HG03439 (cell line): ENCODE measurements around the gene DCLK1.

Experiments
- ATAC-seq: cut with Tn5 transposase; IDR thresholded peaks from one replicate; pipeline ENCODE4 v1.9.1; 2021; ENCODE audit warnings: mild to moderate bottlenecking, moderate library complexity; ENCODE audit not compliant: unreplicated experiment

Gene DCLK1

DNA sequence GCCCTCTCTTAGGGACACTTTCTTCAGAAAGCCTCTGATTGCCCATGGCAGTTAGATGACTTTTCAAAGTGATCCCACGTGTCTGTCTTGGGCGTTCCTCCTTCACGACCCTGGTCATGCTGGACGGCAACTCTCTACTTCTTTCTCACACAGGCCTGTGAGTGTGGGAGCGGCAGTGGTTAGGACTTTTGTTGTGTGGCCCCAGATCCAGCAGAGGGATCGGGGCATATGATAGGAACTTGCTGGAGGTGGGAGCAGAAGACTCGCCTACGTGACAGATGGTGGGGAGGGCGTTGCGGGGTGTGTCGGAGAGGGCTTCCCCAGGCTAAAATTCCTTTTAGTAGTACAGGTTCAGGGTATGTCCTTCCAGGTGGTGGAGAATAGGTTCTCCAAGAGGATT lies 365.2 kb downstream of the DCLK1 start:
- no peak for ATAC-seq

GRCh38 chr13:35765366-35765765 lies 365.8 kb downstream of the DCLK1 start:
- ATAC-seq, result no peak

GRCh38 chr13:35764326-35765015 lies 366.7 kb downstream of the DCLK1 start:
- no peak for ATAC-seq

DNA sequence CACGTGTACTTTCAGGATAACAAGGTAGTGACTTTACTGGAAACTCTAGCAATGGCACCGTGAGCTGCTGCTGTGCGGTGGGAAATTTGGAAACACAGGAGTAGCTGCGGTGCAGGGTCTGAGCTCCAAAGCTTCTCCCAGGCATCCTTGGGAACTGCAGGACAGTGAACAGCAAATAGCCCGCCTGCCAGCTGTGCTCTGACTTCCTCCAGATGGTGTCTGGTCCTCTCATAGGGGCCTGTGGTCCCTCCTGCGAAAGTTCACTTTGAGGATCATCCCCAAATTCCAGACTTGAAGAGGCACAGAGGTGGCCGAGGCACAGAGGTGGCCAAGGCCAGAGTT lies 367.4 kb downstream of the DCLK1 start:
- ATAC-seq, result no peak

GRCh38 chr13:35763060-35763781 lies 368.0 kb downstream of the DCLK1 start:
- no peak for ATAC-seq

- no peak for ATAC-seq
Measured at GRCh38 chr13:35761440-35762252, 369.5 kb downstream of the DCLK1 start.

DNA sequence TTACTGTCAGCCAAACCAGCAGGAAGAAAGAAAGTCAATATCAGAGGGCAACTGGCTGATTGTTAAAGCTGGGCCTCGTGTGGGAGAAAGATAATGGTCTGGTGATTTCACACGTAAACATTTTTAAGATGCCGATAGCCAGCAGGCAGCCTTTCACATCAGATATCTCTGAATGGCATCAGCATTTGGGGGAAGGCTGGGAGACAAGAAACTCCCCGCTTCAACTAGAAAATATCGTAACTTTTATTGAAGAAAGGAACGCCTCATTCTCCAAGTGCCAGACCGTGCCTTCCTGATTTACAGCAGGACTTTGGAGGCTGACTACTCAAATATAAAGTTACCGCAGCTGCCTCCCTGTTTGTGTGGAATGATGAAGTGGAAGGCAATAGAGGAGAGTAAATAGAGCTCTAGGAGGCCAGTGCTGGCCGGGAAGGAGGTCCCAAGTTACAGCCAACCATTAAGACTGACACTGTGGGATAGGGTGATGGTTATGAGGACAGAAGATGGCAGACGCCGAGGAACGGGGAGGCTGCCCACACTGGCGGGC lies 370.4 kb downstream of the DCLK1 start:
- ATAC-seq, result no peak

GRCh38 chr13:35747594-35747993 lies 383.6 kb downstream of the DCLK1 start:
- ATAC-seq, result no peak

DNA sequence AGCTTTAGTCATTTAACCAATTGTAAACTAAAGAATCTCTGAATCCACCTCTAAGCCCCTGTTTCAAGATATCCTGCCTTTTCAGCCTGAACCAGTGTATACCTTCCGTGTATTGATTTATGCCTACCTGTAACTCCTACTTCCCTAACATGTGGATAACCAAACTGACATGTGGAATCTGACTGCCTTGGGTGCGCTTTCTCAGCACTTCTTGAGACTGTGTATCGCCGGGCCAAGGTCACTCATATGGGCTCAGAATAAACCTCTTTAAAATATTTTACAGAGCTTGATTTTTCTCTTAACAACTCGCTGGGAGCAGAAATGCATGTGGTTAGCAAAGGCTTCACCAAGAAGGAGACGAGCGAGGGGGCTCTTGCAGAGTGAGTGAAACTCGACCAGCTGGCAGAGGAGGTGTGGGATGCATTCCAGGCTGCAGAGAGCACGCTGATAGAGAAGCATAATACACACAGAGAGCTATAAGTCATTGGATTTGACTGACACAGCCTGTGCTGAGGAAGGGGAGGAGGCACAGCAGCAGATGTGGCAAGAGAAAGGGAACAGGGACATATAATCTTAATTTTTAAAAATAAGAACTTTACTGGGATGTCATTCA lies 386.5 kb downstream of the DCLK1 start:
- no peak for ATAC-seq

GRCh38 chr13:35744144-35744543 lies 387.0 kb downstream of the DCLK1 start:
- ATAC-seq, result no peak

DNA sequence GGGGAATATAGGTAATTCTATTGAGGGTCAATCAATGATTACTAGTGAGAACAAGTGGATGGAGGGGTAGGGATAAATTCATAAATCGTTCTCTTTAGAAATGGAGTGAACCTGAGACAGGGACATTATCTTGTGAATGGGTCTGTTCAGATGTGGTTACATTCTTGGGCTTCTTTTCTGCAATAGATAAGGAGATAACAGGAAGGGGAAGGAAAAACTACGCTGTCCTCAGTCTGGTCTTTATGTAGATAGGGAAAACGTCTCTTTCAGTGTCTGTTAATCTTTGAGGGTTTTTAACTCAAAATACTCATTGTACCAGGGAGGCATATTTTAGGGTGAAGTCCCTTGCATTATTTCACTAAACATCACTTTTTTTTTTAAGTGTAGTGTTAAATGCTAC lies 388.0 kb downstream of the DCLK1 start:
- ATAC-seq, result no peak

- no peak for ATAC-seq
Measured at GRCh38 chr13:35741657-35742056, 389.5 kb downstream of the DCLK1 start.

DNA sequence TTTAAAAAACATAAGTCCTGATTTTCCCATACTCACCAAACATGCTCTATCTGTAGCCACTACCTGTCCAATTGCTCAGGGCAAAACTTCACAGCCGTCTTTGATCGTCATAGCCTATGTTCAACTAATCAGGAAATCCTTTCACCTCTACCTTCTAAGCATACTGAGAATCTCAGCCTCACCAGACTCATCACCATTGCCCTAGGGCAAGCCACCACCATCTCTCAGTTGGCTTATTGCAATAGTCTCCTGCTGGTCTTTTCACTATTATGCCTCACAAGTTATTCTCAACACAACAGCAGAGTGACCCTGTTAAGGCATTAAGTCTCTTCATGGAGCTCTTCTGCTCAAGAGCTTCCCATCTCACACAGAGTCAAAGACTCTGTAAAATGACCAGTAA lies 394.3 kb downstream of the DCLK1 start:
- ATAC-seq, result no peak

DNA sequence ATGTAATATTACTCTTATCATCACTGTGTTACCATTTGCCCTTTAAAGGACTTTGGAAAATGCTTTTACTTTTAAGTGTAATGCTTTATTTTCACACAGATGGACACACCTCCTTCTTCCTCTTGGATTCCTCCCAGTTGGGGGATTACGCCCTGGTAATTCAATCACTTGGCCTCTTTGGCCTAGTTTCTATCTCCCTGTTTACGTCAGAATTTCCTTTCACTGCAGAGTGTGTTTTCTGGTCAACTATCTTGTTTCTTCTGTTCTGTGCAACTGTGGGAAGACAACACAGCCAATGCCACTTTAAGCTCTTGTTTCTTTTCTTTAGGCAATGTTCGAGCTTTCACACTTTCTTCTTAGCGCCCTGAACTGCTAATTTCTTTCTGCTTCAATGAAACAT lies 397.4 kb downstream of the DCLK1 start:
- ATAC-seq, result no peak

- ATAC-seq, result no peak
Measured at GRCh38 chr13:35732565-35732964, 398.6 kb downstream of the DCLK1 start.

- no peak for ATAC-seq
Measured at GRCh38 chr13:35731471-35731870, 399.7 kb downstream of the DCLK1 start.

DNA sequence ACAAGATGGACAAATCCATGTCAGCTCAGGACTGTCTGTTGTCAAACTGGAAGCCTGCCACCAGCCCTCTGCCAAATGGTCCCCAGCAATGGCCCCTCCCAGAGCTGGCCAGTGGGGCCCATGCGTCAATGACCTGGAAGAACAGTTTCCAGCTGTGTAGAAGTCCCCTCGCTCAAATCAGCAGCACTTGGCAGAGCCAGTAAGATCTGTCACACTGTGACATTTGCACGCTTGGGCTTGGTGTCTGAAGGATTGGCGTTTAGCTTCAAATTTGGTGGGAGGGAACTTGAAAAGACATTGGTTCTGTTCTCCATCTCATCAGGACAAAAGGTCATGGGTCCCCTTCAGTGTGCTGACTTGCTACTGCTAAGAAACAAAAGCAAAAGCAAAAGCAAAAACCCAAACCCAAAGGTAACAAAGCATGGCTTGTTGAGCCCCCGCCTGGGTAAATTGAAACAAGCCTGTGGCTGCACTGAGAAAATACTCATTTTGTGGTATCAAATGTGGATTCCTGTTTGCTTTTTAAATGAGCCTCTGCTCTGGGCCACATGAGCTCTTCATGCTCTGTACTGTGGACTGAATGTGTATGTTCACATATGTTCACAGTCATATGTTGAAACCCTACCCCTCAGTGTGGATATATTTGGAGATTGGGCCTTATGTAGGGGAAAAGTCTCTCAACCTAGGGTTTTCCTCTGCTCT lies 401.1 kb downstream of the DCLK1 start:
- peak; percentile 50 for ATAC-seq

DNA sequence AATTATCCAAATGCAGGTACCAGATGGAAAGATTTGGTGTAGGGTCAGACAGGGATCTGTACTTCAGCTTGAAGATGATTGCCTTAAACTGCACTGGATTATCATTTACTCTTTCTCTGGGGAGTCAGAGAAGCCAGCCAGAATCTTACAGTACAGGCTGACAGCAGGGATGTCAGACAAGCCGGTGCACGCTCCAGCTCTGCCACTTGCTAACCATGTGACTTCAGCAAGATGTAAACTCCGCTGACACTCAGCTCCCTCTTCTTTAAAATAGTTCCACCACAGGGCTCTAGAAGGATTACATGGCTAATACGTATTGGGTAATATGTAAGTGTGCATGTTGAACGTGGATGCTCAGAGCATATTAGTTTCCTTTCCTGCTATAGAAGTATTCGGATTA lies 403.3 kb downstream of the DCLK1 start:
- ATAC-seq, result no peak

GRCh38 chr13:35724446-35724845 lies 406.7 kb downstream of the DCLK1 start:
- no peak for ATAC-seq

DNA sequence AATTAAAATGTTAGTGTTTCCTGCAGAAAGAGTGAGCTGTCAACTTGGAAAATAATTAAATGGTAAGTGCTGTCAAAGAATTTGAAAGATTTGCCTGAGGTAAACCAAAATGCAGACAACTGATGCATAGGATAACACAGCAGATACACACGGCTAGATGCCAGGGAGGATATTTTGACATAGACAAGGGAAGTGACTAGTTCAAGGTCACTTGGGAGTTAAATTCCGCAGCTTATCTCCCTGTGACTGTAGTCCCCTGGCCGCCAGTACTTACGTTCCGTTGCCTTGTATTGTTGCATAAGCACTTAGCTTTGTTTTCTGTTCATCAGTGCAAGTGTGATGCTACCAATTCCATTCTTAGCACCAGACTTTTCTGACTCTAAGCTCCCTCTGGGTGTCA lies 407.4 kb downstream of the DCLK1 start:
- no peak for ATAC-seq

- no peak for ATAC-seq
Measured at GRCh38 chr13:35723053-35723461, 408.1 kb downstream of the DCLK1 start.
